A549 (cell line): Measurements from ENCODE around the gene GTPBP3. TPM values are rescaled to one million over a fixed set of nuclear protein-coding genes. Genes with fewer than 3 reads are reported as not detected.

Source experiments
- ATAC-seq, 2 experiments: fragments of 200-7000 bp in 1 of 2; fragments of >200 bp in 1 of 2; cut with Nextera tagmentation in 1 of 2; cut with Tn5 transposase in 1 of 2; 3 replicates each; pipeline versions ENCODE4 v1.8.0 to v1.9.1; 2018 to 2020; ENCODE audit warnings: mild to moderate bottlenecking in 1 of 2, moderate library complexity in 1 of 2
- CTCF ChIA-PET: fragments of 300-600 bp; sonication (Branson Sonifier 250); formaldehyde crosslinking; extraction: SDS; loops from one replicate; lab custom pipeline; 2021; ENCODE audit warnings: antibody characterized with exemption, inconsistent platforms; lab: Yijun Ruan, JAX
- POLR2A ChIA-PET: fragments of 350-600 bp; formaldehyde crosslinking; extraction: SDS; loops from one replicate; lab custom pipeline; 2021; ENCODE audit warnings: antibody characterized with exemption, inconsistent platforms; lab: Yijun Ruan, JAX
- DNase-seq, 2 experiments: peaks; one replicate each; pipeline versions ENCODE4 v3.0.0 to v3.0.0-alpha.2; 2011 to 2016; ENCODE audit warnings: low read depth in 1 of 2, low spot score in 1 of 2
- FAIRE-seq: peaks from 2 replicates; lab custom pipeline; 2011; peaks lifted over from hg19 to GRCh38; lab: Jason Lieb, UNC
- H3K27ac ChIP-seq, 2 experiments: fragments of >200 bp; sonication (Bioruptor Twin); formaldehyde crosslinking; 3 replicates each; pipeline ENCODE4 v1.5.1; 2016 to 2017
- H3K4me1 ChIP-seq: fragments of >200 bp; sonication (Bioruptor Twin); formaldehyde crosslinking; 3 replicates; pipeline ENCODE4 v1.6.1; 2016
- H3K4me2 ChIP-seq: fragments of >200 bp; sonication (Bioruptor Twin); formaldehyde crosslinking; 3 replicates; pipeline ENCODE4 v1.6.1; 2016
- H3K4me3 ChIP-seq: fragments of >200 bp; sonication (Bioruptor Twin); formaldehyde crosslinking; 3 replicates; pipeline ENCODE4 v1.5.1; 2016
- H3K9me3 ChIP-seq: fragments of >200 bp; sonication (Bioruptor Twin); formaldehyde crosslinking; 3 replicates; pipeline ENCODE4 v1.6.1; 2016
- CBX8 ChIP-seq: fragments of 200-600 bp; sonication (generic); IDR thresholded peaks from 2 replicates; pipeline ENCODE4 v1.6.1; 2016
- CHD4 ChIP-seq: fragments of 200-600 bp; sonication (generic); IDR thresholded peaks from 2 replicates; pipeline ENCODE4 v1.6.1; 2016; ENCODE audit warnings: antibody characterized with exemption, mild to moderate bottlenecking, borderline replicate concordance
- EP300 ChIP-seq, 2 experiments: fragments of >200 bp; sonication (Bioruptor Twin); formaldehyde crosslinking; IDR thresholded peaks; 2 replicates in 1 of 2; 3 replicates in 1 of 2; pipeline ENCODE4 v1.6.1; 2016 to 2017
- FOSL2 ChIP-seq, 2 experiments: fragments of 450-650 bp in 1 of 2; fragments of >200 bp in 1 of 2; sonication (Bioruptor Twin) in 1 of 2; formaldehyde crosslinking; IDR thresholded peaks; 2 replicates each; pipeline versions ENCODE4 v1.5.0 to v1.6.1; 2016 to 2020; ENCODE audit warnings: mild to moderate bottlenecking in 1 of 2, moderate library complexity in 1 of 2
- HOXA7 ChIP-seq: fragments of 250-450 bp; sonication (Bioruptor Pico); IDR thresholded peaks from 2 replicates; pipeline ENCODE4 v1.5.0; 2020; ENCODE audit warnings: mild to moderate bottlenecking, moderate library complexity
- HOXB5 ChIP-seq: fragments of 250-450 bp; sonication (Bioruptor Pico); IDR thresholded peaks from 2 replicates; pipeline ENCODE4 v1.5.0; 2020; ENCODE audit warnings: mild to moderate bottlenecking, moderate library complexity
- JUN ChIP-seq, 2 experiments: fragments of >200 bp; sonication (Bioruptor Twin); formaldehyde crosslinking; IDR thresholded peaks; 2 replicates in 1 of 2; 3 replicates in 1 of 2; pipeline ENCODE4 v1.6.1; 2016 to 2017
- KDM1A ChIP-seq: fragments of 200-600 bp; sonication (generic); IDR thresholded peaks from 2 replicates; pipeline ENCODE4 v1.6.1; 2016; ENCODE audit warnings: low read depth, mild to moderate bottlenecking
- KDM5A ChIP-seq: fragments of 200-600 bp; sonication (generic); IDR thresholded peaks from 2 replicates; pipeline ENCODE4 v1.6.1; 2016; ENCODE audit warnings: antibody characterized with exemption, mild to moderate bottlenecking
- MAZ ChIP-seq: fragments of 150-350 bp; IDR thresholded peaks from 2 replicates; pipeline ENCODE4 v1.6.1; 2014; ENCODE audit warnings: antibody characterized with exemption, low read depth, low read length, borderline replicate concordance
- POLR2A ChIP-seq: IDR thresholded peaks from 2 replicates; pipeline ENCODE4 v1.6.1; 2012; ENCODE audit warnings: mild to moderate bottlenecking, low read length
- RFX5 ChIP-seq: fragments of 450-650 bp; IDR thresholded peaks from 2 replicates; pipeline ENCODE4 v1.7.1; 2014; ENCODE audit warnings: antibody characterized with exemption, mild to moderate bottlenecking, moderate library complexity
- ZSCAN20 ChIP-seq: fragments of 250-450 bp; sonication (Bioruptor Pico); IDR thresholded peaks from 2 replicates; pipeline ENCODE4 v1.8.0; 2022; ENCODE audit warnings: mild to moderate bottlenecking, moderate library complexity
- WGBS: methylation state at CpG from one replicate; pipeline ENCODE4 v1.1.6; 2017; ENCODE audit errors: missing lambda C conversion rate; 5-methylcytosine and 5-hydroxymethylcytosine counted together
- polyA plus RNA-seq, 4 experiments: library from polyadenylated mRNA; depleted of rRNA in 3 of 4; stranded (reverse); fragments of >200 nt; fragmentation: RNase III in 1 of 4; extraction: RNeasy Plus Mini Kit Qiagen cat#74134 plus additional on column Dnase treatment in 1 of 4; gene quantifications; 2 replicates in 3 of 4; 3 replicates in 1 of 4; pipeline ENCODE4 v1.2.3, GENCODE V29; 2011 to 2017
- TF ChIP-seq, protein P1 (sequence below): fragments of 150-350 bp; IDR thresholded peaks from 2 replicates; pipeline ENCODE4 v1.6.1; 2014; ENCODE audit warnings: low read depth, mild to moderate bottlenecking, low read length
- TF ChIP-seq, protein P2 (sequence below): IDR thresholded peaks from 2 replicates; pipeline ENCODE4 v1.6.1; 2012
- TF ChIP-seq, protein P3 (sequence below): IDR thresholded peaks from 2 replicates; pipeline ENCODE4 v1.6.1; 2012
- TF ChIP-seq, protein P4 (sequence below): fragments of 250-450 bp; sonication (Bioruptor Pico); IDR thresholded peaks from 2 replicates; pipeline ENCODE4 v1.5.0; 2021; ENCODE audit warnings: mild to moderate bottlenecking, moderate library complexity, borderline replicate concordance

Gene GTPBP3
- polyA plus RNA-seq, 2 of the 4 experiments (the other 2 are of a cell fraction) = 10.6 to 19.3 TPM

DNA sequence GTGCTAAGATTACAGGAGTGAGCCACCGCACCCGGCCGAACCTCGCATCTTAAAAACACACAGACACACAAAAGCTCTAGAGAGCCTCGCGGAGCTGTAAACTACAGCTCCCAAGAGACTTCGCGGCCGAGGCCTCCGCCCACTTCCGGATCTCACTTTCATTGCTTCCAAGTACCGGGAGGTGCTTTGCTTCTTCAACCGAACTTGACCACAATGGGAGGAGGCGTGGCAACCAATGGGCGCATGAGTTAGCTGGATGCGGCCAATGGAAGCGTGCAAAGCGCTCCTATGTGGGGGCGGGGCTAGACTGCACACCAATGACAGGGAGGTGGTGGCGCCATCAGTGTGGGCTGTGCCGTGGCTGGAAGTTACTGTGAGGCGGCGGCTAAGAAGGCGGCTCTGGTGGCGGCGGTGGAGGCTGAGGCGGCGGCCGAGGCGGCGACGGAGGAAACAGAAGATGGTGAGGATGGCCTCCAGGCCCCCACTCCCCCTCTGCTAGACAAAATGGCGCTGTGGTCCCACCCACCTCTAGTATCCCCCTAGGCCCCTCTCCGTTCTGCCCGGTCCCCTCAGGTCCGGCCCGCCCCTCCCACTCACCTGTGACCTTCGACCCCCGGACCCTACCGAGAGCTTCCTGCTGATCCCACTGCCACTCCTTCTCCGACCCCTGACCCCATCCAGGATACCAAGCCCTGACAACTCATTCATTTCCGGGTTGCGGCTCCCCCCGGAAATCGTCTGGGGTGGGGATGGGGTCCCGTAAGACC is 28.0 kb upstream of the GTPBP3 start, which contains the start of gene DDA1:
Gene DDA1 (plus strand): TSS at position 366 of the 767 bp plus-strand sequence. CDS start 92 bp downstream, at position 458.
- H3K9me3 ChIP-seq = no peaks in the 10 kb centered on the region
- CTCF ChIA-PET = interaction anchor here (1.3 to 8.7 kb wide), 3 partner anchors 16 to 112 kb away, joined by 3 to 98 read pairs (median 9); no protein-coding TSS in a partner anchor
- POLR2A ChIA-PET = interaction anchor here (0.7 to 1.0 kb wide), 6 partner anchors 8 to 63 kb away, joined by 3 to 6 read pairs (median 4); partner anchors contain the start of genes ANO8 and NR2F6
- ATAC-seq (peak; percentile 70 to 84), DNase-seq (peak; percentile 95 to 99), FAIRE-seq (peak; percentile 98)
- TF ChIP-seq, protein P1, sequence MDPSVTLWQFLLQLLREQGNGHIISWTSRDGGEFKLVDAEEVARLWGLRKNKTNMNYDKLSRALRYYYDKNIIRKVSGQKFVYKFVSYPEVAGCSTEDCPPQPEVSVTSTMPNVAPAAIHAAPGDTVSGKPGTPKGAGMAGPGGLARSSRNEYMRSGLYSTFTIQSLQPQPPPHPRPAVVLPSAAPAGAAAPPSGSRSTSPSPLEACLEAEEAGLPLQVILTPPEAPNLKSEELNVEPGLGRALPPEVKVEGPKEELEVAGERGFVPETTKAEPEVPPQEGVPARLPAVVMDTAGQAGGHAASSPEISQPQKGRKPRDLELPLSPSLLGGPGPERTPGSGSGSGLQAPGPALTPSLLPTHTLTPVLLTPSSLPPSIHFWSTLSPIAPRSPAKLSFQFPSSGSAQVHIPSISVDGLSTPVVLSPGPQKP = no peak
- TF ChIP-seq, protein P2, sequence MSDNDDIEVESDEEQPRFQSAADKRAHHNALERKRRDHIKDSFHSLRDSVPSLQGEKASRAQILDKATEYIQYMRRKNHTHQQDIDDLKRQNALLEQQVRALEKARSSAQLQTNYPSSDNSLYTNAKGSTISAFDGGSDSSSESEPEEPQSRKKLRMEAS = 0 out of 2 replicates have a peak, but pooled peaks have one; percentile 20
- TF ChIP-seq POLR2A = peak; percentile 31; the same call in 1 of the 2 replicates
- TF ChIP-seq CBX8 = no peak
- TF ChIP-seq RFX5 = no peak
- peak; percentile 58; the same call in 1 of the 2 replicates for TF ChIP-seq KDM5A
- TF ChIP-seq, protein P3, sequence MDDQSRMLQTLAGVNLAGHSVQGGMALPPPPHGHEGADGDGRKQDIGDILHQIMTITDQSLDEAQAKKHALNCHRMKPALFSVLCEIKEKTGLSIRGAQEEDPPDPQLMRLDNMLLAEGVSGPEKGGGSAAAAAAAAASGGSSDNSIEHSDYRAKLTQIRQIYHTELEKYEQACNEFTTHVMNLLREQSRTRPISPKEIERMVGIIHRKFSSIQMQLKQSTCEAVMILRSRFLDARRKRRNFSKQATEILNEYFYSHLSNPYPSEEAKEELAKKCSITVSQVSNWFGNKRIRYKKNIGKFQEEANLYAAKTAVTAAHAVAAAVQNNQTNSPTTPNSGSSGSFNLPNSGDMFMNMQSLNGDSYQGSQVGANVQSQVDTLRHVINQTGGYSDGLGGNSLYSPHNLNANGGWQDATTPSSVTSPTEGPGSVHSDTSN = peak; percentile 85
- TF ChIP-seq JUN (IDR thresholded peaks at IDR 0.05) = peak in 1 of 2 experiments; percentile 58; a peak in 2 of 5 replicates
- TF ChIP-seq, protein P4, sequence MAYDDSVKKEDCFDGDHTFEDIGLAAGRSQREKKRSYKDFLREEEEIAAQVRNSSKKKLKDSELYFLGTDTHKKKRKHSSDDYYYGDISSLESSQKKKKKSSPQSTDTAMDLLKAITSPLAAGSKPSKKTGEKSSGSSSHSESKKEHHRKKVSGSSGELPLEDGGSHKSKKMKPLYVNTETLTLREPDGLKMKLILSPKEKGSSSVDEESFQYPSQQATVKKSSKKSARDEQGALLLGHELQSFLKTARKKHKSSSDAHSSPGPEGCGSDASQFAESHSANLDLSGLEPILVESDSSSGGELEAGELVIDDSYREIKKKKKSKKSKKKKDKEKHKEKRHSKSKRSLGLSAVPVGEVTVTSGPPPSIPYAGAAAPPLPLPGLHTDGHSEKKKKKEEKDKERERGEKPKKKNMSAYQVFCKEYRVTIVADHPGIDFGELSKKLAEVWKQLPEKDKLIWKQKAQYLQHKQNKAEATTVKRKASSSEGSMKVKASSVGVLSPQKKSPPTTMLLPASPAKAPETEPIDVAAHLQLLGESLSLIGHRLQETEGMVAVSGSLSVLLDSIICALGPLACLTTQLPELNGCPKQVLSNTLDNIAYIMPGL (CRISPR knock-in tag) = no peak
- TF ChIP-seq HOXB5 (CRISPR knock-in tag) = no peak
- TF ChIP-seq ZSCAN20 = no peak
- H3K4me1 ChIP-seq = peaks cover 39% of the 10 kb centered on the region
- peak within 1 kb of the TSS; percentile 65 for H3K4me3 ChIP-seq
- under 1% methylated on average over 26 of the region's 46 CpGs for WGBS
- H3K27ac ChIP-seq = peak within 1 kb of the TSS; percentile 85 to 94
- H3K4me2 ChIP-seq = peak within 1 kb of the TSS; percentile 97

DNA sequence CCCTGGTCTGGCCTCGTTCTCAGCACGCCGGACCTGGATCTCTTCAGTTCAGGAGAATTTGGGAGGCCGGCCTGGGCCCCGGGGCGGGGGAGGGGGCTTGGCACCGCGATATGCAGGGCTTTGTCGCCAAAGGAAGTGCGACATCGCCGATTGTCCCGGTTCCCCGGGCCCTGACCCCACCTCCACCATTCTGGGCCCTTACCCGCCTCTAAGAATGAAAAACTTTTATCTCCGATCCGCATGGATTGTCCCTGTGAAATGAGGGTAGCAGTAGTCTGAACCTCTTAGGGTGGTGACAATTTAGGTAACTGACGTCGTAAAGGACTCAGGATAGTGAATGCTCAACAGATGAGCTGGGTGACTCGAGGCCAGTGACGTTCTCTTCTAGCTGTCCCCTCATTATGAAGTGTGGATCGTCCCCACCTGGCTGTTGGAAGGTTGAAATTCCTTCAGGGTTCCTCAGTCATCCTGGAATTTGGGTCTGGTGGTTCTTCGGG is 27.3 kb upstream of the GTPBP3 start:
- H3K9me3 ChIP-seq = no peaks in the 10 kb centered on the region
- ChIA-PET CTCF (interaction anchor here (2.9 to 8.7 kb wide), 2 partner anchors 17 to 23 kb away, joined by 9 to 98 read pairs; no protein-coding TSS in a partner anchor), POLR2A (no interaction called here)
- ATAC-seq (no peak), FAIRE-seq (no peak), DNase-seq (no peak)
- WGBS = 3% methylated on average over 14 of the region's 23 CpGs
- peaks cover 33% of the 10 kb centered on the region for H3K4me1 ChIP-seq
- 0 out of 5 replicates have a peak, but pooled peaks of 1 of the 2 experiments have one; percentile 3 for TF ChIP-seq JUN (IDR thresholded peaks at IDR 0.05)
- no peak for TF ChIP-seq MAZ
- peak overlapping the region; percentile 65 for H3K4me3 ChIP-seq
- H3K4me2 ChIP-seq = peak overlapping the region; percentile 97
- H3K27ac ChIP-seq = peak overlapping the region; percentile 85 to 94

DNA sequence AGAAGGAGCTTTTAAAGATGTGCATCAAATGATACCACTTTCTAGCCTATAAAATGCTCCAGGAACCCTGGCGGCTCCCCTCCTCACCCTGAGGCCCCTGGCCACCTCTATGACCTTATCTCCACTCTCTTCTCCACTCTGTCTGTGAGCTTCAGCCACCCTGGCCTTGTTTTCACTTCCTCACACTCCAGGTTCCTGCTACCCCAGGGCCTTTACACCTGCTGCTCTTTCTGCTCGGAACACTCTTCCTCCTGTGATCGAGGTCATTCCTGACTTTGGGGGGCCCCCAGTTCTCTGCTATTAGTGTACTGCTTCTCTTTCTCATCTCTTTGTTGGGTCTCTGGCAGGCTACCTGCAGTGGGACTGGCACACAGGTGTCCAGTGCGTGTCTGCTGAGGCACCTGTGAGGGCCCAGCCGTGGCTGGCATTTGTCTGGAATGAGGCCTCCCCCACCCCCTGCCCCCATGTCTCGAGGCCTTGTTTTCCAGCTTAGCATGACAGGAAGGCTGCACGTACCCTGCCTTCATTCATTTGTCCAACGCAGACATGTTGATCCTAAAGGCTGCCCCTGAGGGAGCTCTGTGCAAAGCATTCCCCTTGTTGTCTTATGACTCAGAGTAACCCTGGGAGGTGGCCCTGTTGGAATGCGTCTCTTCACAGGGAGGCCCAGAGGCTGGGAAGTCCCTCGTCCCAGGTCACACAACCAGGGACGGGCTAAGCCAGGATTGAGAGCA is 25.7 kb upstream of the GTPBP3 start:
- H3K9me3 ChIP-seq = no peaks in the 10 kb centered on the region
- POLR2A ChIA-PET = interaction anchor here (0.9 to 1.4 kb wide), 3 partner anchors 22 to 652 kb away, joined by 3 to 4 read pairs (median 4); partner anchors contain the start of gene BABAM1
- peak overlapping the region; percentile 97 for H3K4me2 ChIP-seq
- DNase-seq (peak; percentile 73 to 85), FAIRE-seq (peak; percentile 82)
- H3K4me1 ChIP-seq = peaks cover 33% of the 10 kb centered on the region
- no peak for TF ChIP-seq HOXA7 (CRISPR knock-in tag)
- TF ChIP-seq CHD4 = no peak
- TF ChIP-seq, protein P2 = peak; percentile 55; the same call in 1 of the 2 replicates
- no peak for TF ChIP-seq FOSL2 (IDR thresholded peaks at IDR 0.05)
- peak; percentile 78 for TF ChIP-seq FOSL2 (CRISPR knock-in tag; IDR thresholded peaks at IDR 0.05)
- TF ChIP-seq JUN (IDR thresholded peaks at IDR 0.05) = peak in 1 of 2 experiments; percentile 30; a peak in 1 of 5 replicates
- TF ChIP-seq EP300 (IDR thresholded peaks at IDR 0.05) = no peak
- 0 out of 2 replicates have a peak, but pooled peaks have one; percentile 26 for TF ChIP-seq KDM1A
- TF ChIP-seq, all 56 proteins: peak for 4
- CTCF ChIA-PET = interaction anchor here (0.9 kb wide), 1 partner anchor 9 kb away, joined by 3 read pairs; no protein-coding TSS in a partner anchor
- peak; percentile 62 to 70 for ATAC-seq
- Histone ChIP-seq H3K27ac (peak overlapping the region; percentile 84 to 94), H3K4me3 (peak overlapping the region; percentile 32)
- 21% methylated on average over 8 of the region's 11 CpGs for WGBS
